NCI-H446 (cell line): ENCODE results near the gene TSACC.

ENCODE experiments used
- DNase-seq, 2 experiments: peaks; one replicate each; lab custom pipeline; 2025; lab: John Stamatoyannopoulos, UW

The TSACC gene

GRCh38 chr1:156376146-156376545 is 37.8 kb downstream of the TSACC start:
- no peak for DNase-seq

GRCh38 chr1:156376958-156377919 is 38.9 kb downstream of the TSACC start:
- DNase-seq = no peak

DNA sequence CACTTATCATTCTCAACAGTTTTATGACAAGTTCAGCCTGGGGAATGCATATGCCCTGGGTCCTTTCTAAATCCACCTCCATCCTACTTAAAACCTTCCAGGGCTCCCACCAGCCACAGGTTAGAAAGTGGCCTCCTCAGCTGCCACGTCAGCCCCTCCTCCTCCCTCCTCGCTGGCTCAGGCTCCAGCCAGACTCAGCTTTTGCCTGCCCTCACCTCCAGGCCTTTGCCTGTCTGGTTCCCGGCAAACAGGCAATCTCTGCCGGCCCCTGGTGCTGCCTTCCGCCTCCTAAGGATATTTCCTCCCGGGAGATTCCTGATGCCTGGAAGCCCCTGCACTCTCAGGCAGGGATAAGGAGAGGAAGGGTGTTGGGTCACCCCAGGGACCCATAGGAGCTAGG is 40.2 kb downstream of the TSACC start:
- no peak for DNase-seq

- DNase-seq = no peak
Measured at GRCh38 chr1:156379420-156380165, 41.3 kb downstream of the TSACC start.

DNA sequence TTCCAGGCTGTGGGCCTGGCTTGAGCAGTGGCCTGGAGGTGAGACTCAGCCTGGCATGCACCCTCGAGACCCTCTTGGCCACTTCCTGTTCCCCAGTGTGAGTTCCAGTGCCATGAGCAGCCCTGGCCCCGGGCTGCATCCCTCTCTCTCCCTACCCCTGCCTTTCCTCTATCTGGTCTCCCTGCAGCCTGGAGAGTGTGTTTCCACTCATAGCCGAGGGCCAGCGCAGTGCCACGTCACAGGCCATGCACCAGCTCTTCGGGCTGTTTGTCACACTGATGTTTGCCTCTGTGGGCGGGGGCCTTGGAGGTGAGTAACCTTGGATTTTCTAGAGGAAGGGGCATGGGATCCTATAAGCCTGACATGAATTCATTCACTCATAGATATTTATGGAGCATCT is 44.2 kb downstream of the TSACC start:
- no peak for DNase-seq

- DNase-seq = peak; percentile 82 to 87
Measured at GRCh38 chr1:156383023-156383422, 44.7 kb downstream of the TSACC start.

DNA sequence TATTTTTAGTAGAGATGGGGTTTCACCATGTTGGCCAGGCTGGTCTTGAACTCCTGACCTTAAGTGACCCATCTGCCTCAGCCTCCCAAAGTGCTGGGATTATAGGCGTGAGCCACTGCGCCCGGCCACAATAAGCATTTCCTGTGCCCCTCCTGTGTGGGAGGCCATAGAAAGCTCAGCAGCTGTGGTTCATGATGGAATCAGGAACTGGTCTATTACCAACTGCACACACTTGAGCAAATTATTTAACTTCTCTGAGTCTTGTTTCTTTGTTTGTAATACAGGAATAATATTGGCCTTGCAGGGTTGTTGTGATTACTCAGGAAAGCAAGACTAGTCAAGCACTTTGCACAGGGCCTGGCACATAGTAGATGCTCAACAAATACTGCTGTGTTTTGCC is 45.7 kb downstream of the TSACC start:
- DNase-seq = no peak

DNA sequence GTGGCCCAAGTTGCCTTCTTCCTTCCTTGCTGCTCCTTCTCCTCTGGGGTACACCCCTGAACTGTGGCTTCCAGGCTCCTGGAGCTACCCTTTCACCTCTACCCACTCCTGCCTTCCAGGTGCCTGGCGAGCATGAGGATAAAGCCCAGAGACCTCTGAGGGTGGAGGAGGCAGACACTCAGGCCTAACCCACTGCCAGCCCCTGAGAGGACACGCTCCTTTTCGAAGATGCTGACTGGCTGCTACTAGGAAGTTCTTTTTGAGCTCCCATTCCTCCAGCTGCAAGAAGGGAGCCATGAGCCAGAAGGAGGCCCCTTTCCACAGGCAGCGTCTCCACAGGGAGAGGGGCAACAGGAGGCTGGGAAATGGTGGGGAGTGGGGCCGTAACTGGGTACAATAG is 46.3 kb downstream of the TSACC start:
- no peak for DNase-seq

DNA sequence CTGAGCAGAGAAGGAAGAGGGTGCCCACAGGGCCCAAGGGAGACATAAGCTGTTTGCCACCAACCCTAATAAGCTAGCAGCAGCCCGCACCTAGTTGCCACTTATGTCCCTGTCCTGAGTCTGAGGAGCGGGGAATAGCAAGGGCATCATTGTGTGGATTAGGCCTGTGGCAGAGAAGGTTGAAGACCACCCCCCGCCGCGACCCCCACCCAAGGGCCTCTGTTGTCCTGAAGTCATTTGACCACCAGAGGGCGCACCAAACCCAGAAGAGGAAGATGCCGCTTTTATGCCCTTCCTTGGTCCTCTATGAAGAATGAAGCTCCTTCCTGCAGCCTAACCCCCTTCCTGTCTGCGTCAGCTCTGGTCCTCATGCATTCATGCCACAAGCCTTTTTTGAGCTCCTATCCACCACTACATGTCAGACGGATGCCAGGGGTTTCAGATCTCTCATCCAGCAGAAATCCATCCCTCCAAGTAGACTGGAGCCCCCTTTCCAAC is 47.3 kb downstream of the TSACC start:
- DNase-seq = peak; percentile 64 to 77

DNA sequence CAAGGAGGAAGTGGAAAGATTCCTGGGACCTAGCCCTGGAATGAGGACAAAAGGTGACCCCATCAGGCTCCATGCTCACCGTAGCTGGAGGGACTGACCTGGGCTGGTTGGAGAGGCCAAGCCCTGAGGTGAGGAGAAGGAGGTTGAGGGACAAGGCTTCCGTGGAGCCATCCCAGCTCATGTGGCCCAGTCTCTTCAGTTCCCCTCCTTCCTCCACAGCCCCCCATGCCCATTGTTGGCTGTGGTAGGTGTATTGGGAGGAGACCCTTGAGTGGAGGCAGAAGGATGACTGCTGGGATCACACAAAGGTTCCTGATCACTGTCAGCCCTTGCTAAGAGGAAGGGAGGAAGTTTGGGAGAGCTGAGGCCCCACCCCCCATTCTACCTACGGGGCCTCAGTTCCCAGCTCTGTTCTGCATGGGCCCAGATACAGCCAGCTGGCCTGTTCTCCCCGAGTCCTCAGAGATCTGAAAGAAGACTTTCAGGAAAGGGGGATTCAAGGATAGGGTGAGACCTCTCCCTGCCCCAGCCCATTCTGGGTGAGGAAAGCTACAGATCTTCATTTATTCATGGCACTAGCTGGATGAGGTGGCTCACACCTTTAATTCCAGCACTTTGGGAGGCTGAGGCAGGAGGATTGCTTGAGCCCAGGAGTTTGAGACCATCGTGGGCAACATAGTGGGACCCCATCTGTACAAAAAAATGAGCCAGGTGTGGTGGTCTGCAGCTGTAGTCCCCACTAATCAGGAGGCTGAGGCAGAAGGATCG is 48.0 kb downstream of the TSACC start:
- DNase-seq = no peak

GRCh38 chr1:156386949-156387869 is 48.9 kb downstream of the TSACC start:
- DNase-seq = no peak

- DNase-seq = no peak
Measured at GRCh38 chr1:156387870-156388173, 49.5 kb downstream of the TSACC start.

DNA sequence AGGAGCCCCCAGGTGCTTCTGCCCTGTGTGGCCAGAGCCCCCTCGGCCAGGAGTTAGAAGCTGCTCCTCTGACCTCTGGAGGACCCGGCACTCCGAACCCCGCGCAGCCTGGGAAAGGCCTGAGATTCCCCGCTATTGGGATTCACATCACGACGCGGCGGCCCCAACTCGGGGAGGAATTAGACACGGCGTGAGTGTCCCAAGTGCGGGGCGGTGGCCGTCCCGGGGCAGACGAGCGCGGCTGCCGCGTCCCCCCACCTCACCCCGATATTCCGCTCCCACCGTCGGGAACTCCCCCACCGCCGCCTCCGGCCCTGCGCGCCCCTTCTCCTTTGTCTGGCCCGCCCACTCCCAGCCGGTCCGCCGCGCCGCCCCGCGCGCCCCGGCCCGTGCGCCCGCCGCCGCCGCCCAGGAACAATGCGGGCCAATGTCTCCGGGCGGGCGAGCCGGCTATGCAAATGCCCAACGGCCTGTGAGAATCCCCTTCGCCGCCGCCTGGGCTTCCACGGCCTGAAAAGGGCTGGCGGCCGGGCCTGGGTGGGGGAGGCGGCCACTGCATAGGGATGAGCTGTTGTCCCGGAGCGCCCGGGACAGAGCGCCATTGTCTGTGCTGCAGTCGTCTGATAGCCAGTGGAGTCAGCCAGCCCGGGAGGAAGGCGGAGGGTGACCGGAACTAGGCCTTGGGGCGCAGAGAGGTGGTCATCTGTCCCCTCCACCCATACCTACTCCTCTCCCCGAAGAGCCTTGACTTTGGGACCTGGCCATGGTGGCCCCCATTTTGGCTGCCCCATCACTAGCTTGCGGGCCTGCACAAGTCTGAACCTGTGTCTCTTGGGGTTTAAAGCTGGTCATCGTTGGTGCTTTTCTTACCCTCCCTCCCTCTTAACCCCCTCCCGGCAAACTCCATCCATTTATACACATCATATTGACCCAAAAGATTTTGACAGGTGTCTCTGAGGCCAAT is 50.1 kb downstream of the TSACC start:
- DNase-seq = no peak

DNA sequence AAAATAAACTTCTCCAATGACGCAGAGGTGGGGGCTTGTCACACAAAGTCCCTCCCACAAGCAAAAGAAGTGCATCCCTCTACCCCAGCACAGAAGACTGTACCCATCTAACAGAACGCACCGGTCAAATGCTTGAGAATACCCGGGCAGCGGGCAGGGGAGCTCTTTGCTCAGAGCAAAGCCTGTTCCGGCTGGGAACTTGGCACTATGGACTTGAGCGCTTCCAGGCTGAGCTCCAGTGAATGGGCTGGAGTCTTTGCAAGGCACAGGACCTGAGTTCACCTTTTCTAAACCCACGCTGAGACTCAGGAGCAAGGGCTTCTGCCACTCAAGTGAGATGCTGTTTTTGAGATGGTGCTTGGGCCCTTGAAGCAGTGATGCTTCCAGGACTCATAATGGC is 51.0 kb downstream of the TSACC start:
- no peak for DNase-seq

- DNase-seq = no peak
Measured at GRCh38 chr1:156390469-156391365, 52.4 kb downstream of the TSACC start.

DNA sequence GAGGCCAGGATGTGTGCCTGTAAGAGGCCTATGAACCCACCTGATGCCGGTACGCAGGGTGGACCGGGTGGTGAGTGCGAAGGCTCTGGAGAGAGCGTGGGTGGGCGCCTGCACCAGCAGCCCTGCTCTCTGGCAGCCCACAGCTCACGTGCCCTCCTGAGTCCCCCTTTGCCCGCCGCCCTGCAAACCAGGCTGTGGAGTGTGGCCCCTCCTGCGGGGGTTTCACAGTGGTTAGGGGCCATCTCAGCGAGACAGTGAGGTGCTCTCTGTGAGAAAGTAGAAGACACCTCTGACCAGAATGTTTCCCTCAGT is 53.0 kb downstream of the TSACC start:
- no peak for DNase-seq

DNA sequence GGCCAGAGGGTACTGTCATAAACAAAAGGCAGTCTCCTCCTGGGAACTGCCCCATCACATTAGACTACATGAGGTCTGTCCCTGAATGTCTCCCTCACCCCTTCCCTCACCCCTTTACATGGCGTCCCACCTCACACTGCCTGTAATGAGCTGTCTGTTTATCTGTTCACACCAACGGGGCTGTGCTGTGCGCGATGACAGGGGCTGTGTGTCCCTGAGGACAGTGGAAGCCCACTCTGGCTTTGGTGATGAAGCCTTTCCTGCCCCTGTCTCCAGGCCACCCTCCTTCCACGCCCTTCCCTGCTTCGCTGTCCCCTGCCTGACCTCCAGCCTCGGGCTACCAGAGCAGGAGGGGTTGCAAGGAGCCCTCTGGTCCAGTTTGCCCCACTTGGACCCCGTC is 53.4 kb downstream of the TSACC start:
- no peak for DNase-seq

- no peak for DNase-seq
Measured at GRCh38 chr1:156392452-156392853, 54.1 kb downstream of the TSACC start.

- no peak for DNase-seq
Measured at GRCh38 chr1:156393095-156393494, 54.8 kb downstream of the TSACC start.
